ENCODE results near the gene OASL. TPM values are rescaled to one million over a fixed set of nuclear protein-coding genes. Genes with fewer than 3 reads are reported as not detected.

The OASL gene
- total and polyA plus RNA-seq, 2 experiments from 2014 or later = 0.13 to 0.54 TPM

GRCh38 chr12:121013715-121014114 lies 25.3 kb downstream of the OASL start:
- in situ Hi-C loops (cut with MboI) = no loop called here

GRCh38 chr12:121011820-121012219 lies 27.2 kb downstream of the OASL start:
- 83 to 89% methylated on average over 6 of the region's 6 CpGs for WGBS, 2 experiments (ENCODE audit: low coverage in 1 of 2, low lambda C conversion rate in 2 of 2, missing lambda C conversion rate in 2 of 2)
- in situ Hi-C loops (cut with MboI) = no loop called here

More at GRCh38 chr12:121013715-121014114, 25.3 kb downstream of the OASL start:
- no peaks in the 10 kb centered on the region for H3K27me3 ChIP-seq (replicated peaks; ENCODE audit: insufficient read depth)
- H3K27ac ChIP-seq = no peak overlapping the region
- H3F3A ChIP-seq (ENCODE audit: insufficient read depth) = no peaks in the 10 kb centered on the region
- H3K9me3 ChIP-seq (ENCODE audit: low read depth) = no peaks in the 10 kb centered on the region
- WGBS, 2 experiments (ENCODE audit: low coverage in 1 of 2, low lambda C conversion rate in 2 of 2, missing lambda C conversion rate in 2 of 2) = 78 to 79% methylated on average over 3 of the region's 3 CpGs
- H3K9ac ChIP-seq = no peak overlapping the region
- peaks cover 5% of the 10 kb centered on the region; the same call in 1 of the 2 replicates for H3K36me3 ChIP-seq (ENCODE audit: low read depth)
- DNase-seq = no peak
- no peaks in the 10 kb centered on the region for H3K4me1 ChIP-seq (ENCODE audit: insufficient read depth)
- no peak overlapping the region for H2AFZ ChIP-seq
- no peak for TF ChIP-seq EZH2 (IDR thresholded peaks at IDR 0.05; ENCODE audit: insufficient read depth, poor library complexity, severe bottlenecking)
- no peak for TF ChIP-seq EZH2phosphoT487 (IDR thresholded peaks at IDR 0.05; ENCODE audit: insufficient read depth, low read depth)
- no peaks in the 10 kb centered on the region for H3K9me2 ChIP-seq (ENCODE audit: insufficient read depth)
- H3K79me2 ChIP-seq (ENCODE audit: insufficient read depth) = peaks cover 25% of the 10 kb centered on the region
- no peak overlapping the region for H3K4me3 ChIP-seq
- H3K4me2 ChIP-seq (ENCODE audit: unreplicated experiment) = no peak overlapping the region
- H4K20me1 ChIP-seq (ENCODE audit: insufficient read depth) = no peaks in the 10 kb centered on the region

DNA sequence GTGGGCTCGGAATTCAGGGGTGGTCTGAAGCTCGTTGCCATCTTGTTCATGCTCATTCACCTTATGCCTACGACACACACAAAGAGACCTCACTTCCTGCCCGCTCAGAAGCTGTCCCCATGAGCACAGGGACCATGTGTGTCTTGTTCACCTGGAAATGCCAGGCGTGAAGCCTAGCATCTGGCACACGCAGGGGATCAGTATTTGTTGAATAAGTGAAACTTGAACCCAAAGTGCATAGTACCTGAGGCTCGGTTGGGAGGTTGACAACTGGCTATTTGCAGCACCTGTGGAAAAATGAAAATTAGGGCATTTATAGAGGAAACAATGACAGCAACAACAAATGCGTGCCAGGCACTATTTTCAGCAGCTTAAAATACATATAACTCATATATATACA lies 28.2 kb downstream of the OASL start:
- no peak for TF ChIP-seq EZH2 (IDR thresholded peaks at IDR 0.05; ENCODE audit: insufficient read depth, poor library complexity, severe bottlenecking)
- no peak for TF ChIP-seq EZH2phosphoT487 (IDR thresholded peaks at IDR 0.05; ENCODE audit: insufficient read depth, low read depth)
- no peak overlapping the region for H3K27ac ChIP-seq
- no peaks in the 10 kb centered on the region for H3F3A ChIP-seq (ENCODE audit: insufficient read depth)
- H3K4me3 ChIP-seq = no peak overlapping the region
- no peaks in the 10 kb centered on the region for H3K9me3 ChIP-seq (ENCODE audit: low read depth)
- H3K9ac ChIP-seq = no peak overlapping the region
- no peaks in the 10 kb centered on the region for H3K4me1 ChIP-seq (ENCODE audit: insufficient read depth)
- in situ Hi-C loops (cut with MboI) = no loop called here
- no peak overlapping the region for H3K4me2 ChIP-seq (ENCODE audit: unreplicated experiment)
- no peaks in the 10 kb centered on the region for H3K9me2 ChIP-seq (ENCODE audit: insufficient read depth)
- peaks cover 9% of the 10 kb centered on the region; the same call in 1 of the 2 replicates for H3K36me3 ChIP-seq (ENCODE audit: low read depth)
- 86 to 90% methylated on average over 8 of the region's 8 CpGs for WGBS, 2 experiments (ENCODE audit: low coverage in 1 of 2, low lambda C conversion rate in 2 of 2, missing lambda C conversion rate in 2 of 2)
- DNase-seq = no peak
- H3K27me3 ChIP-seq (replicated peaks; ENCODE audit: insufficient read depth) = no peaks in the 10 kb centered on the region
- peaks cover 23% of the 10 kb centered on the region for H3K79me2 ChIP-seq (ENCODE audit: insufficient read depth)
- H2AFZ ChIP-seq = no peak overlapping the region
- no peaks in the 10 kb centered on the region for H4K20me1 ChIP-seq (ENCODE audit: insufficient read depth)

More at GRCh38 chr12:121011820-121012219, 27.2 kb downstream of the OASL start:
- H3K27me3 ChIP-seq (replicated peaks; ENCODE audit: insufficient read depth) = no peaks in the 10 kb centered on the region
- H3K4me1 ChIP-seq (ENCODE audit: insufficient read depth) = no peaks in the 10 kb centered on the region
- TF ChIP-seq EZH2 (IDR thresholded peaks at IDR 0.05; ENCODE audit: insufficient read depth, poor library complexity, severe bottlenecking) (no peak), EZH2phosphoT487 (IDR thresholded peaks at IDR 0.05; ENCODE audit: insufficient read depth, low read depth) (no peak)
- H3K27ac ChIP-seq = no peak overlapping the region
- no peaks in the 10 kb centered on the region for H3F3A ChIP-seq (ENCODE audit: insufficient read depth)
- H3K9me2 ChIP-seq (ENCODE audit: insufficient read depth) = no peaks in the 10 kb centered on the region
- H2AFZ ChIP-seq = no peak overlapping the region
- H3K4me2 ChIP-seq (ENCODE audit: unreplicated experiment) = no peak overlapping the region
- H3K9ac ChIP-seq = no peak overlapping the region
- no peaks in the 10 kb centered on the region for H4K20me1 ChIP-seq (ENCODE audit: insufficient read depth)
- H3K9me3 ChIP-seq (ENCODE audit: low read depth) = no peaks in the 10 kb centered on the region
- peaks cover 25% of the 10 kb centered on the region for H3K79me2 ChIP-seq (ENCODE audit: insufficient read depth)
- no peak for DNase-seq
- H3K36me3 ChIP-seq (ENCODE audit: low read depth) = peaks cover 5% of the 10 kb centered on the region; the same call in 1 of the 2 replicates
- H3K4me3 ChIP-seq = no peak overlapping the region

DNA sequence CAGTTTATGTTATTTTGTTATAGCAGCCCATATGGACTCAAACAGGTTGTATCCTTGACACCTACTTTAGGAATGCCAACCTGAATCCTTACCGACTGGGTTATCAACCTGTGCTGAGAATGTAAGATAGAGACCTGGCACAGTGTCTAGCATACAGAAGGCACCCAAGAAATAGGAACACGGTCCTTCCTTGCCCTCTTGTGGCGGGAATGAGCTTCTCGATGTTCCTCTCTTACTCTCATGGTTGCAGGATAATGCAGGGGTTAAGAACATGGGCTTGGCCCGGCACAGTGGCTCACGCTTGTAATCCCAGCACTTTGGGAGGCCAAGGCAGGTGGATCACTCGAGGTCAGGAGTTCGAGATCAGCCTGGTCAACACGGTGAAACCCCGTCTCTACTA lies 29.3 kb downstream of the OASL start:
- peak; percentile 50 for DNase-seq
- Histone ChIP-seq H3K27me3 (replicated peaks; ENCODE audit: insufficient read depth) (no peaks in the 10 kb centered on the region), H3K9me2 (ENCODE audit: insufficient read depth) (no peaks in the 10 kb centered on the region), H3K27ac (no peak overlapping the region), H3K9me3 (ENCODE audit: low read depth) (no peaks in the 10 kb centered on the region), H3F3A (ENCODE audit: insufficient read depth) (no peaks in the 10 kb centered on the region), H3K9ac (no peak overlapping the region), H3K79me2 (ENCODE audit: insufficient read depth) (peaks cover 12% of the 10 kb centered on the region), H3K36me3 (ENCODE audit: low read depth) (peaks cover 9% of the 10 kb centered on the region; the same call in 1 of the 2 replicates), H3K4me3 (no peak overlapping the region), H4K20me1 (ENCODE audit: insufficient read depth) (no peaks in the 10 kb centered on the region), H3K4me2 (ENCODE audit: unreplicated experiment) (no peak overlapping the region), H3K4me1 (ENCODE audit: insufficient read depth) (no peaks in the 10 kb centered on the region), H2AFZ (no peak overlapping the region)
- in situ Hi-C loops (cut with MboI) = no loop called here
- WGBS, 2 experiments (ENCODE audit: low coverage in 1 of 2, low lambda C conversion rate in 2 of 2, missing lambda C conversion rate in 2 of 2) = 69 to 70% methylated on average over 10 of the region's 10 CpGs
- no peak for TF ChIP-seq EZH2phosphoT487 (IDR thresholded peaks at IDR 0.05; ENCODE audit: insufficient read depth, low read depth)
- TF ChIP-seq EZH2 (IDR thresholded peaks at IDR 0.05; ENCODE audit: insufficient read depth, poor library complexity, severe bottlenecking) = no peak

Data from GM23248 (cell line).